ENCODE results near the gene LCE5A.
"Not testable (repeated sequence)": the region's sequence is repeated elsewhere in the genome, so short reads cannot be mapped to it uniquely, and the experiment has no call there.

Gene LCE5A, protein sequence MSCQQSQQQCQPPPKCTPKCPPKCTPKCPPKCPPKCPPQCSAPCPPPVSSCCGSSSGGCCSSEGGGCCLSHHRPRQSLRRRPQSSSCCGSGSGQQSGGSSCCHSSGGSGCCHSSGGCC

DNA sequence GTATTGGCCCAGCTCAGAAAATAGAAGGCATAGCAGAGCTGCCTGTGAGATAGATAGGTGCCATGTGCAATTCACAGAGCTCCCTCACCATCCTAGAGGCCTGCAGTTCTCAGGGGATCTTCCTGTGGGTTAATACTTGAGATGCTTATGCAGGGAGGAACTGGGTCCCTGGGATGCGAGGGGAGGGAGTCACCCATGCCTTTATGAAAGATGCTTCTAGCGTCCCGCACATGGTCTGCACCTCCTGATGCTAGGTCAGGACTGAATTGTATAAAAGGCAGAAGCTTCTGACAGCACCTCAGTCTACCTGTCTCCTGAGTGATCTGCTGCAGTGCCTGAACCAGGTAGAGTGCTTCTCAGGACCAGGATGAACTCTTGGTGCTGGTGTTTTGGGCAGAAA lies at the start of gene LCE5A:
LCE5A (plus strand) TSS at position 301 of the 400 bp plus-strand sequence. CDS start 732 bp downstream, outside the sequence.
- no peak for DNase-seq (ENCODE audit: low read depth)

DNA sequence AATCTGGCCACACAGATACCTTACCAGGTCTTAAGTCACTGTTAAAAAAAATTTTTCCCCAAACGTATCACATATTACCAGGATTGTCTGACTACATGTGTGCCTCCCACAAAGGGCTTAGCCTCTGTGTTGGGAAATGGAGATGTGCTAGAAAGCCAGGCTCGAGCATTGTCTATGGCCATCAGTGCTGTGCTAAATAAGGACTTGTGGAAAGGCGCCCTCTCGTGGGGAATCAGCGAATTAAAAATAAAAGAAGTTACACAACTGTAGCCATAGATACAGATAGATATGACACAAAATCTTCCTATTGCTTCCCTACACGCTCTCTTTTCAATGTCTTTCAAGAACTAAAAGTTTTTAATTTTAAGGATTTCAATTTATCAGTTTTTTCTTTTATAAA lies 49.1 kb upstream of the LCE5A start:
- DNase-seq (ENCODE audit: low read depth): peak; percentile 38

DNA sequence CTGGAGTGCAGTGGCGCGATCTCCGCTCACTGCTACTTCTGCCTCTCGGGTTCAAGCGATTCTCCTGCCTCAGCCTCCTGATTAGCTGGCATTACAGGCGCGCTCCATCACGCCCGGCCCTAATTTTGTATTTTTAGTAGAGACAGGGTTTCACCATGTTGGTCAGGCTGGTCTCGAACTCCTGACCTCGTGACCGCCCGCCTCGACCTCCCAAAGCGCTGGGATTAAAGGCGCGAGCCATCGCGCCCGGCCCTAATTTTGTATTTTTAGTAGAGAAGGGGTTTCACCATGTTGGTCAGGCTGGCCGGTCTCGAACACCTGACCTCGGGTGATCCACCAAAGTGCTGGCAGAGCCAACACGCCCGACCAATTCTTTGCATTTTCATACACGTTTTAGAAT lies 48.0 kb upstream of the LCE5A start:
- no peak for DNase-seq (ENCODE audit: low read depth)

DNA sequence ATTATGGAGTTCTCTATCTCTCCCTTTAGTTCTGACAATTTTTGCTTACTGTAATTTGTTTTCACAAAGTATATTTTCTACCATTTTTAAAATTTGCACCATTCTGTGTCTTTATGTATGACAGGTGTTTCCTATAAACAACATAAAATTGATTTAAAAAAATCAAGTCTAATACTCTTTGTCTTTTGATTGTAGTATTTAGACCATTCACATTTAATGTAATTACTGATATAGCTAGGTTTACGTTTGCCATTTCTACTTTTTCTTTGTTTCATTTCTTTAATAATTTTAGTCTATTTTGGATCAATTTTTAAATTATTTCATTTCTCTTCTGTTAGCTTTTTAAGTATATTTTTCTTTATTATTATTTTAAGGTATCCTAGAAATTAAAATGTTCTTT lies 44.4 kb upstream of the LCE5A start:
- no peak for DNase-seq (ENCODE audit: low read depth)

DNA sequence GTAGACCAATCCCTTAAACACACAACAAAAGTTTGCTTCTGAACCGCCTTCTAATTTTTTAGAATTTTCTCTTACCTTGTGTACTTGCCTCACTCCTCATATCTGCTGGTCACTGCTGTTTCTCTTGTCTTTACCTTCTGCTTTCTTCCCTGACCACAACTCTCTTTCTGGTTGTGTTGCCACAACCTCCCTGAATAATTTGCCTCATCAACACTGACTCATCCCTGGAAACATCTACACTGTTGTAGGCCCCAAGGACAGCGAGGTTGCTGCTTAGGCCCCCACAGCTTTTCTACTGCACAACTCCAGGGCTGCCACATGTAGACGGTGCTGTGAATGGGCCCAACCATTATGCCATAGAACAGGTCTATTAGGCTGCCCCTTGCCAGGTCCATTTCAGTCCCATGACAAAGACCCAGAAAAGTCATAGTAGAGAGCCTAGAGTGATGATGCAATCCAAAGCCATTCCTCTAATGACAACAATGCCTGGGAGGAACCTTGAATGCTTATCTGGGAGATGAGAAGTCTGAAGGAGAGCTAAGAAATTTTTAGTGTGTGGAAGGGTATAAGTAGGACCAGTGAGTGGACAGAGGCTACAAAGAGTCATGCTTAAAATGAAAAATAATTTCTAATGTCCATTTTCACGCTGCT lies 36.6 kb upstream of the LCE5A start:
- DNase-seq (ENCODE audit: low read depth): no peak

DNA sequence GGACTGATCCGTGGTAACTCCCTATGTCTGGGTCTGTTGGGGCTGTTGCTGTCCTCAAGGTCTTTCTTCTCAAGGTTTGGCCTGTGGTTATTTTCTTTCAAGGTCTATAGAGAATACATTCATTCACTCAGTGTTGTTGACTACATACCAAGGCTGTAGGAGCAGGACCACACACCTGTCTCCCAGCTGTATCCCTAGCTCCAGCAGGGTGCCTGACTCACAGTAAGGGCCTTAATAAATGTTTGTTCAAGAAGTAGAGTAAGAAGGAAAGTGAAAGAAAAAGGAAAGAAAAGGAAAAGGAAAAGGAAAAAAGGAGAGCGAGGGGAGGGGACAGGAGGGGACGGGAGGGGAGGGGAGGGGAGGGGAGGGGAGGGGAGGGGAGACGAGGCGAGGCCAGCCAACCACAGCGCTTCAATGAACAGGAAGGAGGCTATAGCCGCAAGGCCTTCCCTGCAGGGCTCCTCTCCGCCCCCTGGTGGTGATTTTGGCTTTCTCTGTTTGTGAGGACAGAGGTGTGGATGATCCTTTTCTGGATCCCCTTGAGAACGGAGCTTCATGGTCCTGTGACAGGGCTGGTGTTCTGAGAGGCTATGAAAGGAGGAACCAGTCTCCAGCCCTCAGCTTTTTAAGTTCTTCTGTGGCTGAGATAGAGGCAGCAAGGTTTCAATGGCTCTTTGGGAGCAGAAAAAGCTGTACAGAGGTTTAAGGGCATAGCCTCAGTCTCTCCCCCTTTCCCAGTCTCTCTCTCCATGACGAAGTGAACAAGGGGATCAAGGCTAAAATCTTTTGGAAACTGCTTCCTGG lies 30.6 kb upstream of the LCE5A start:
- no peak for DNase-seq (ENCODE audit: low read depth)

DNA sequence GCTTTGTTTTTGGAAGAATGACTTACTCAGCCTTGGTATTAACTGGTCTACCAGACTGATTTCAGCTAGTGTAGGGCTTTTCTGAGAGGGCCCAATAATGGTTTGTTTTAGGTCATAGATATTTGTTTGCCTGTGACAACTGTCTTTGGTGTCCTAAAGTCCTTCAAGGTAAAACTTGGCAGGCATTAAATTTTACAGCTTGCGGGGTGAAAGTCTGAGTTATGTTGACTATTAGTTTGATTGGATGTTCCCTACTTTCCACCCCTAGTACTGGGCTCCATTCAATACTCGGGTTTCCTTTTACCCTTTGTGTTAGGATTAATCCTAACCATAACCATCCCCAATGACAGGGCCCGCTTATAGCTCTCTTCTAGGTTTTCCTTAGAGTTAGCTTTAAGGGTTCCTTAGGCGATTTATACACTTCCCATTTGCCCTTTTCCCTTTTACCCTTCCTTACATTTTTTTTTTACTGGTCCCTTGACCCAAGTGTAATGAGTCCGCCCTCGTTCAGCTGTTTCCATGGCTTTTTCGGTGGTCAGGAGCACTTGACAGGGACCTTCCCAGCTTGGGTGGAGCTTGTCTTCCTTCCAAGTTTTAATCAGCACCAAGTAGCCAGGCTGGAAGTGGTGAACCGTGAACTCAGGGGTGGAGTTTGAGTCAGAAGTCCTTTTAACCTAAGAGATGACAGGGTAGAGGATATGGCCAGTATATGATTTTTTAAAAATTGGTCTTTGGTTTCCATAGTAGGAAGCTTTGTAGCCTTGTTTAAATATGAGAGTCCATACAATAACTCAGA lies 28.5 kb upstream of the LCE5A start:
- no peak for DNase-seq (ENCODE audit: low read depth)

DNA sequence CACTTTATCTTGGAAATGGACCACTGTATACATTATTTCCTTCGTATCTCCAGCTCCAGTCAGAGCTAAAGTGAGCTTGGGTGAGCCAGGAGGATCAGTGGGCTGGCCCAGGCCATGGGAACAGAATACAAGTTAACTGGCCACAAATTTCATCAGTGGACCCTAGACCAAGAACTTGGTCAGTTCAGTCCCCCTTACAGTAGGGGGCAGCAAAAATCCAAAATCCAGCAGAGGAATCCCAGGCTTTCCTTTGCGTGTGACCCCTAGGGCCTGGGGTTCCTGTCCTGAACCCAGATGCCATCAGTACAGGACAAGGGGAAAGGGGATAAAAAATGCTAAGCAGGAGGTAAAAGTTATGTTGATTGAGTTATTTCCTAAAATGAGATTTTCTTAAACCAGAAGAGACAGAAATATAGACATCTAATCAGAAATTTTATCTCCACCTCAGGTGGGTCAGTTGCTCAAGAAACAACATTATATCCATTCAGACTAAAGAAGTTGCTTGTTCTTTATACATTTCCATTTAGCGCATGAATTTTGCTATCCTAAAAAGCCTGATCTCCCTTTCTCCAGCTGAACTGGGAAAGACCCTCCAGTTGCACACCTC lies 24.1 kb upstream of the LCE5A start:
- no peak for DNase-seq (ENCODE audit: low read depth)

DNA sequence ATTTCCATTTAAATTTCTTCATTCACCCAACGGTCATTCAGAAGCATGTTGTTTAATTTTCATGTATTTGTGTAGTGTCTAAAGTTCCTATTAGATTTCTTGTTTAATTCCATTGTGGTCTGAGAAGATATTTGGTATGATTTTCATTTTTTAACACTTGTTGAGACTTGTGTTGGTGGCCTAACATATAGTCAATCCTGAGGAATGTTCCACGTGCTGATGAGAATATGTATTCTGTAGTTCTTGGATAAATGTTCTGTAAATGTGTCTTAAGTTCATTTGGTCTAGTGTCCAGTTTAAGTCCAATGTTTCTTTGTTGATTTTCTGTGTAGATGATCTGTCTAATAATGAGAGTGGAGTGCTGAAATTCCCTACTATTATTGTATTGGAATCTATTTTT lies 22.7 kb upstream of the LCE5A start:
- no peak for DNase-seq (ENCODE audit: low read depth)

DNA sequence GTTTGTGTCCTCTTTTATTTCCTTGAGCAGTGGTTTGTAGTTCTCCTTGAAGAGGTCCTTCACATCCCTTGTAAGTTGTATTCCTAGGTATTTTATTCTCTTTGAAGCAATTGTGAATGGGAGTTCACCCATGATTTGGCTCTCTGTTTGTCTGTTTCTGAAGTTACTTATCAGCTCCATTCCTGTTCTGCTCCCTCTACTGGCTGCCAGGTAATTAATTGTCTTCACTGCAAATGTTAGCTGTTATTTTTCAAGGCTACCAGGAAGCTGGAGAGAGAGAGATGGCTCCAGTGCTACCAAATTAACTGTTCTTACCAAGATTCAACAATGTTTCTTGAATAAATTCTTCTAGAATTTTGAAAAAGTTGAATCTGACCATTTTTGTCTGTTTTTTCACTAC lies 19.1 kb upstream of the LCE5A start:
- not testable (repeated sequence) for DNase-seq (ENCODE audit: low read depth)

DNA sequence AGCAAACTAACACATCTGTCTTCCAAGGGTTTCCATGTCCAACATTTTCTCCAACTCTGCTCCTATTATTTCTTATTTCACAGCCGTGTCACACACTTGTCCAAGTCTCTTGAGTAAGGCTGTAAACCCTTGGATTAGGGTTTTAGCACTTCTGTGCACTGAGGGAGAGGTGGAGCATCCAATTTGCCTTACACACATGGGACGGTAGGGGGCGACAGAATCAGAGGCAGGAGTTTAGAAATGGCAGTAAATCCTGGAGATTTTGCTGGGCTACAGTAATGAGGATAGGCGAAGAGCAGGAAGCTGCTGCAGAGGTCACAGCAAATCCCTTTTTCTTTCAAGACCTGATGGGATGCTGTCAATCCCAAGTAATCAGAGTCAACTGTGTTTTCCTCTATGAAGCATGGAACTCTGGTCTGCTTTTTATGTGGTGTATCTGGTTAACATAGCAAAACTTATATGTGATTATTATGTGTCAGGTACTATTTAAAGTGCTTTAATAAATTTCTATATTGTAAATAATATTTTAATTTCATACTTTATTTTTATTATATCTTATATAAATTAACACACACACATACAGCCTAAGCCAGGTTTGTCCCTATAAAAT lies 15.4 kb upstream of the LCE5A start:
- DNase-seq (ENCODE audit: low read depth): no peak

DNA sequence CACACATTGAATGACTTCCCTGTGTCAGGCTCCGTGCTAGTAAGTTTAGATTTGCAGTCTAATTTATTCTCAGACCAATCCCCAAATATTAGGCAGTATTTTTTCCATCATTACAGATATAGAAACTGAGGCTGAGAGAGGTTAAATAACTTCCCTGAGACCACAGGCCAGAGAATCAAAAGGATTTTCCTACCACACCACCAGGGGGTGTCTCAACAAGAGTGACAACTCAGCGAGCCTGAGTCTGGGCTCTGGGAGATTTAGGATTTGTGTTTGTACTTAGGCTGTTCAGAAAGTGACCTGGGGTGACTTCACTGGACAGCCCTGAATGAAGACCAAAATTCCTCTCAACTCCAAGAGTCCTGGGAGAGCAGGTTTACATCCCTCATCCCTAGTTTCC lies 13.3 kb upstream of the LCE5A start:
- no peak for DNase-seq (ENCODE audit: low read depth)

DNA sequence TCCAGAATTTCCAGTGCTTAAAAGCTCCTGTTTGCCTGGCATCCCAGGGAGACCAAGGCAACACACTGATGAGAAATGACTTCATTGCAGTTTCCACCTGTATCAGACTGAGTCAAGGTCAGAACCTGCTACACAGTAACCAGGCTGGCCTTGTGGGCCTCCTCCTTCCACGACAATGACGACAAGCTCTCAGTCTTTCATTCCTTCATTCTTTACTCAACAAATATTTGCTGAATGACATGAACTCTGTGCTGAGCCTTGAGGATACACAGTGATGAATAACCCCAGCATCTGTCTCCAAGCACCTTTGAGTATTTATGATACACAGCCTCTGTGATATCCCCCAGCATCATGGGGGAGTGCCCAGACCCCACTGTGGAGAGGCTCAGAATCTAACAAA lies 8.9 kb upstream of the LCE5A start:
- no peak for DNase-seq (ENCODE audit: low read depth)

DNA sequence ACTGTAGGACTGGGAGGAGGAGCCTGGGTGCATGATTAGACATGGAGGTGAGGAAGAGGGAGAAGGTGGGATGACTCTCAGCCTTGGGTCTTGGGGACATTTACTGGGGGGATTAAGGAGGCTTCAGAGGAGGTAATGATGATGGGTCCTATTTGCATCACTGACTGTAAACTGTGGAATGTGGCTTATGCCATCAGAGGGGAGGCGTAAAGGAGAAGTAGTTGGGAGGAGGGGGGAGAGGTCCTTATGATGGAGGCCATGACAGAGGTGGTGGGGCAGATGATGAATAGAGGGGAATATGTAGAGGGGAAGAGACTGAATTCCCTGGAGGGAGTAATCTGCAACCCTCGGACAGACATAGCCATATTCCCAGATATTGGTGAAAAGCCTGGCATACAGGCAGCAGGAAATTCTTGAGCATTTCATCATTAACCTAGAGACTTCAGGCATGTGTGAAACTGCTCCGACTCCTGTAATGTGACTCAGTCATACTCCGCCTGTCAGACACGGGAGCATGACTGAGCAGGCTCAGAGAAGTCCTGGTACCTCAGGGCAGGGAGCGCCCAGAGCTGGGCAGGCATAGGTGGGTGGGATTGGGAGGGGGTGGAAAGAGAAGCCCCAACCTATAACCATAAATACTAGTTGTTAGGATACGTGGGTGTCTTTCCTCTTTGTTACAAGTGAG lies 8.0 kb upstream of the LCE5A start:
- no peak for DNase-seq (ENCODE audit: low read depth)

DNA sequence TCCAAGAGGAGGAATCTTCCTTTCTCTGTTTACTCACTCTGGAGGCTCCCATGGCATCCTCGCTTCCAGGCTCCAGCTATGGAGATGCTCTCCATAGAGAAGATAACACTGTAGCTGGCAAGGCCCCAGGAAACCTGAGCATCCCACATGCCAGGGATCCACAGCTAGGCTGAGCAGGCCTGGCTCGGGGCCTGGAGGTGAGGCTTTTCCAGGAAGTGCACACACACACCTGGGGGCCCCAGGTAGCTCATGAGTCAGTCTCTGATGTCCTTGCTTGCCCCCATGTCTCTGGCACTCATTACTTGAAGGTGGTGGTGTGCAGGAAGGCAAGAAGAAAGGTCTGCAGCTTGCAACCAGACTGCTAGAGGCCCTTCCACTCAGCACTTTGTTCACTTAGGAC lies 5.5 kb upstream of the LCE5A start:
- DNase-seq (ENCODE audit: low read depth): no peak

DNA sequence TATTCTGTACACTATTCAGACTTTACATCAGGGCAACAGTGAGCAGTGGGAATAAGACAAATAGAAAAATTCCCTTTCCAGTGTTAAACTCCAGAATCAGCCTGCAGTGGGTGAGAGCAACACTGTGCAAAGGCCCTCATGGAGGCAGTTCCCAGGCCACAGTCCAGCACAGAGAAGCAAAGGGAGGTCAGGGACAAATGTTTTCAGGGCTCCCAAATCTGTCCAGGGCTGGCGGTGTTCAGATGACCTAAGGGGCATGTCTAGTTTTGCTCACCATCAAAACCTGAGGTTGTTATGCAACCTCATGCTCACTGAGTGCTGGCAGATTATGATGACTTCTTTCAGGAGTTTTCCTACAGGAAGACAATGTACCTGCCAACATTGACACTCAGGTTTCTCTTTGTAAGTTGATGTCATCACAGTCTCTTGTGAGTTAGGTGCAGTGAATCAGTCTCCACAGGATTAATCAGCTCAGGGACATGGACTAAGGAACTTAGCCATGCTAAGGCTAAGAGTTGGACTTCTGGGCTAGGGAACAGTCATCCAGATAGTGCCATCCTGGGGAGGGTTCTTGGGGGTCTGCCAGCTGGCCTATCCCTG lies 3.6 kb upstream of the LCE5A start:
- DNase-seq (ENCODE audit: low read depth): no peak

DNA sequence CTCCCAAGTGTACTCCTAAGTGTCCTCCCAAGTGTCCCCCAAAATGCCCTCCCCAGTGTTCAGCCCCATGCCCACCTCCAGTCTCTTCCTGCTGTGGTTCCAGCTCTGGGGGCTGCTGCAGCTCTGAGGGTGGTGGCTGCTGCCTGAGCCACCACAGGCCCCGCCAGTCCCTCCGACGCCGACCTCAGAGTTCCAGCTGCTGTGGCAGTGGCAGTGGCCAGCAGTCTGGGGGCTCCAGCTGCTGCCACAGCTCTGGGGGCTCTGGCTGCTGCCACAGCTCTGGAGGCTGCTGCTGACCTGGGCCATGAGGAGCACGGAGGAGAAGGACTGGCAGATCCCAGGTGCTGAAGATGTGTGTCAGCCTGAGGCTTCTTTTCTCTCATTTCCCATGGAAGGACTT lies 993 bp downstream of the LCE5A start:
- DNase-seq (ENCODE audit: low read depth): no peak

DNA sequence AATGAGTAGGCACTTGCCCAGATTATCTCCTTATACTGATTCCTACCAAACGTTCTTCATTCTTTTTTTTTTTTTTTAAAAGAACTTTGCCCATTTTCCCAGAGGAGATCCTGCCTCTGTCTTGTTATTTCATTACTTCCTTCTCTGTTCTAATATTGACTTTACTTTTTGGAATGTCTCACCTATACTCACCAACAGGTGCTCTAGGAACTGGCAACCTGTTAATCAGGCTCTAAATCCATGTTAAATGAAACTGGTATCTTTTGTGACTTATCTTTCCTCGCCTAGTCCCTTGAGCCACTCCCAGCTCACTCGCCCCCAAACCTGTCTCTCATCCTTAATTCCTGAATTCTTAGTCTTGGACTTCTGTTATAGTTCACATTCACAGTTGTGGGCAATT lies 2.5 kb downstream of the LCE5A start:
- no peak for DNase-seq (ENCODE audit: low read depth)

DNA sequence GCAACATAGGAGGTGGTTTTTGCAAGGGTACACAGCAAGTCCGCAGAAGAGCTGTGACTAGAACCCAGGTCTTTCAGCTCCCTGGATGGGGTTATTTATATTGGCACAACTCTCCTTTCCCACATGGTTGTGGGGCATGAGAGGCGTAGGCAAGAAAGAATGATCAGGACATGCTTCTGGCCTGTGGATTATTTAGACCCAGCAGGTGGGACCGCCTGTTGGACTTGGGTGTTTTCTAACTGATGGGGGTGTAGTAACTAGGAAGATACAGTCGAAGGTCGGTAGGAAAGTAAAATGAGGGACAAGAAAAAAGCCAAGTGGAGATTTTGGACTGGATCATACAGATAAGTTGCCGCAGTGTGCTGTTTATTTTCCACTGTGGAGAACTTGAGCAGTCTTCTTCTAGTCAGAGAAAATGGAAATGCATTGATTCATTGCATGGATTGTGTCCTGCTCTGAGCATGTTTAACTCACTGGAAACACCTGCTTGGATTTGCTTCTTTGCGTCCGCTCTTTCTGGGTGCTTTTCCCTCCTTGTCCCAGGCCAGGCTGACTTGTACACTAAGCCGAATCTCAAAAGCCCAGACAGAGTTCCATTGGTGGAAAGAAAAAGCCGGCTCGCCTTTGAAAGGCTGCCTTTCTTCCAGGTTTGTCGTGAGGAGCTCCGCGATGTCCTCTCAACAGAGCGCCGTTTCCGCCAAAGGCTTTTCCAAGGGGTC lies 4.3 kb downstream of the LCE5A start:
- no peak for DNase-seq (ENCODE audit: low read depth)

DNA sequence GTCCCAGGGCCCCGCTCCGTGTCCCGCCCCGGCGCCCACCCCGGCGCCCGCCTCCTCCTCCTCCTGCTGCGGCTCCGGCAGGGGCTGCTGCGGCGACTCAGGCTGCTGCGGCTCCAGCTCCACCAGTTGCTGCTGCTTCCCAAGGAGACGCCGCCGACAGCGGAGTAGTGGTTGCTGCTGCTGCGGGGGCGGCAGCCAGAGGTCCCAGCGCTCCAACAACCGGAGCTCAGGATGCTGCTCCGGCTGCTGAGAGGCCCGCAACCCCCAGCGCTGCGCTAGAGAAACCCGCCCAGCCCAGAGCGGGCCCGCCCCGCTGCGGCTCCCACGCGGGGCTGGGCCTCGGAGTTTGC lies 4.8 kb downstream of the LCE5A start:
- DNase-seq (ENCODE audit: low read depth): no peak

Measured in fibroblast of the conjunctiva (primary cell).